ENCODE data around the gene UBE3C.
"Not testable (repeated sequence)": the region's sequence is repeated elsewhere in the genome, so short reads cannot be mapped to it uniquely, and the experiment has no call there.

The UBE3C gene

DNA sequence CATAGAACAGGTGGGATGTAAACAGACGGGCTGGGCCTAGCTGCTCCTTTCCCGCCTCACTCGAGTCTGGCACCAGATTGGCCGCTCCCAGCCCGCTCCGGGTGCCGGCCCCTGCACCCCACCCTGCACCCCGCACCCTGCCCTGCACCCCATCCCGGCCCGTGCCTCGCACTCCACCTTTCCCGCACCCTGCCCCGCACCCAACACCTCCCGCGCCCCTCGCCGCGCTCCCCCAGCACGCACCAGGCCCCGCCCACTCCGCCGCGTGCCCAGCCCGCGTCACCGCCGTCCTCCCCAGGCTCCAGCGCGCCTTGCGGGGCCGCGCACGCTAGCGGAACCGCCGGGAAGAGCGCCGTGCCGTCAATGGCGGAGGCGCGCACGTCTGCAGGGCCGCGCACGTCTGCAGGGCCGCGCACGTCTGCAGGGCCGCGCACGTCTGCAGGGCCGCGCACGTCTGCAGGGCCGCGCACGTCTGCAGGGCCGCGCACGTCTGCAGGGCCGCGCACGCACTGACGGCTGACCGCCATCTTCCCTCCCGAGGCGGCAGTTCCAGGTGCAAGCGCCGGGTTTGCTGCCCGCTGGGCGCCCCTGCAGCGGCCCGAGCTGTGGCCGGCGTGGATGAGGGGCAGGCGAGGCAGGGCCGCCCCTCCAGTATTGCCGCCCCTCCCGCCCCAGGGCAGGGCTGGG is at the start of gene UBE3C:
TSS of gene UBE3C (plus strand) at position 503 of the 687 bp plus-strand sequence. CDS start 347 bp downstream, outside the sequence.
- DNase-seq: peak; percentile 91

DNA sequence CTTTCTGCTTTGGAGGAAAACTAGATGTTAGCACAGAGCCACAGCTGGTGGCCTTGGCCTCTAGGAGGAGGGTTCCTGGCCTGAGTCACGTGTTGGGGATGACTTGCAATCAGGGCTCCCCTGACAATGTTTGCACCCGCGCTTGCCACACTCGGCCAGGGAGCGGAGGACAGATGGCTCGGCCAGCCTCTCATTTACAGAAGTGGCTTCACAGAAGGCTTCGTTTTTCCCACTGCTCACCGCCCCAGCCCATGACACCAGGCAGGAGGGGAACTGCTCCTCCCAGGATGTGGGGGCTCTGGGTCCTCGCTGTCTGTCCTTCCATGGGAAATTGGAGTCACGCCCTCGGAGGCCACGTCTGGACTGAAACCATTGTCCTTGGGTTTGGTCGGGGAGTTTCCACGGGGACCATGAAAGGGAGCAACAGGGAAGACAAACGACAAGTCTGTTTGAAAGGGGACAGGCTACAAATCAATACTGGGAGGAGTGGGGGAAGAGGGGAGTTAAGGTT is 49.6 kb upstream of the UBE3C start:
- DNase-seq: no peak

DNA sequence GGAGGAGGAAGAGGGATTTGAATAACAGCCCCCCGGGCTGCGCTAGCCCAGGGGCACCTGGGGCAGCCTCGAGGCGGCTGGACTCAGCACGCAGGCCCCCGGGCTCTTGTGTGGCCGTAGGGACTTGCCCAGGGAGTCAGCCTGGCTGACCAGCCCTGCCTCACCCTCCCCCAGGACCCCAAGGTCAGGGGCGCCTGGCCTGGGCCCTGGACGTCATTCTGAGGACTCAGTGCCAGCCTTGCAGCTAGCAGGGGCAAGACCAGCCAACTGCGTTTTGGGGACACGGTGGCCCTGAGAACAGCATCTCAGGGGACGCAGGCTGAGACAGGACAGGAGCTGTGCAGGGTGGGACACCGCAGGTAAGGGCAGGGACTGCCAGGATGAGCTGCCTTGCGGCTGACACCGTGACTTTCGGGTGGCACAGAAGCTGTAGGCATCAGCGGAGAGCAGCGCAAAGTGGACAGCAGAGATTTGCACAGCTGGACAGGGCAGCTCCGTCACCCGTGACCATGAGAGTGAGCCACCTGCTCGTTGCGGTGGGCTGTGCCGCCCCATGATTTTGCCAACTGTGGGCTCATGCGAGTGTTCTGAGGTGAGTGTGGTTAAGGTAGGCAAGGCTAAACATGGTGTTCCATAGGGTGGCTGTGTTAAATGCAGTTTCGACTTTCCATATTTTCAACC is 48.1 kb upstream of the UBE3C start:
- DNase-seq: no peak

DNA sequence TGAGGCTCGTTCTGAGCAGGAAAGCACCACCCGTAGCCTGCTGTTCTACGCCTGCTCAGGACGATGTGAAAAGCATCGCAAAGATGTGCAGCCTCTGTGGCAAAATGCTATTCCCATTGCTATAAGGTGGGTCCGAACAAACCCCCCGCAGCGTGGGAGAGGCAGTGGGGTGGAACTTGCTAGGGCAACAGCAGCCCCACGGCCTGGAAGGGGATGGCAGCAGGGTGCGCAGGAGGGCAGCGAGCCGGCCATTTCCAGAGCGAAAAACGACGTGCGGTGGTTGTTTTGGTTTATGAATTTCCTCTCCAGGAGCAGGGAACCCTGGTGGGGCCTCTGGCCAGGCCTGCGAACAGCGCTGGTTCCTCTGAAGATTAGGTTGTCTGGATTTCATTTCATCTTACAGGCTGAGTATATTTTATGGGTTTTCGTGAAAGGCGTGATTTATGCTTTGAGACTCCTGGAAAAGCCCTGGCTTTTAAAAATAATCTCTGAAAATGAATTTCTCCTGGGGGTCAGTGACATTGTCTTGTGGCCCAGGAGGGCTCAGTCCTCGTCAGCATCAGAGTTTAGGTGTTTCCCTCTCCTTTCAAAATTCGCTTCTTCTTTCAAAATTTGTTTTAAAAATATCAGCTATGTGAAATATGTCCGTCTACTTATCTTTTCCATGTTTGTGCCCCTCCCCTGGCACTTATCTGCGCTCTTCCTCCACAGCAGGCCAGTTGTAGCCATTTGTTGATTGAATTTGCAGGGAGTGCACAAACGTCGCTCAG is 42.3 kb upstream of the UBE3C start:
- no peak for DNase-seq

DNA sequence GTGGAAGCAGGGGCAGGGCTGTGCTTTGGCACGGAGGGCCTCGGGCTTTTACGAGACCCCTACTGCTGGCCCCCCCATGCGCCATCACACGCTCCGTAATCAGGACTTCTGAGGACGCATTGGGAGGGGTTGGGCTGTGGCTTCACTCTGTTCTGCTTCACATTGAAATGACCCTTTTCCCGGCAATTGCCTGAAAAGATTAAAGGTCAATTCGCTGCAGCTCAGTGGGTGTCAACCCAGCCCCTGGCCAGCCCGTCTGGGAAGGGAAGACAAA is 41.7 kb upstream of the UBE3C start:
- no peak for DNase-seq

DNA sequence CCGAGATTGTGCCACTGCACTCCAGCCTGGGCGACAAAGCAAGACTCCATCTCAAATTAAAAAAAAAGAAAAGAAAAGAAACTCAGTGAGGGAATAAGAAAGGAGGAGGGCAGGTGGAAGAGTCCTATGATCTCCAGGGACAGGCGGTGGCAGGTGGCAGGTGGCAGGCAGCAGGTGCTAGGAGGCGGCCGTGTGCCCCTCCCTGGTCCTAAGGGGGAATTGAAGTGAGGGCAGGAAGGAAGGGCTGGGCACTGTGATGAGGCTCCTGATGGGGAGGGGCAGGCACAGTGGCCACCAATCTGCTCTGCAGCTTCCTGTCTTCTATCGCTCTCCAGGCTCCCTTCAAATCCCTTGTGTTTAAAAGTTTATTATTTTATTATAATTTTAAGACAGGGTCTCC is 41.2 kb upstream of the UBE3C start:
- DNase-seq: peak; percentile 48

DNA sequence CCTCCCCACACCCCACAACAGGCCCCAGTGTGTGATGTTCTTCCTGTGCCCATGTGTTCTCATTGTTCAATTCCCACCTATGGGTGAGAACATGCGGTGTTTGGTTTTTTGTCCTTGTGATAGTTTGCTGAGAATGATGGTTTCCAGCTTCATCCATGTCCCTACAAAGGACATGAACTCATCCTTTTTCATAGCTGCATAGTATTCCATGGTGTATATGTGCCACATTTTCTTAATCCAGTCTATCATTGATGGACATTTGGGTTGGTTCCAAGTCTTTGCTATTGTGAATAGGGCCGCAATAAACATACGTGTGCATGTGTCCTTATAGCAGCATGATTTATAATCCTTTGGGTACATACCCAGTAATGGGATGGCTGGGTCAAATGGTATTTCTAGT is 38.7 kb upstream of the UBE3C start:
- DNase-seq: not testable (repeated sequence)

DNA sequence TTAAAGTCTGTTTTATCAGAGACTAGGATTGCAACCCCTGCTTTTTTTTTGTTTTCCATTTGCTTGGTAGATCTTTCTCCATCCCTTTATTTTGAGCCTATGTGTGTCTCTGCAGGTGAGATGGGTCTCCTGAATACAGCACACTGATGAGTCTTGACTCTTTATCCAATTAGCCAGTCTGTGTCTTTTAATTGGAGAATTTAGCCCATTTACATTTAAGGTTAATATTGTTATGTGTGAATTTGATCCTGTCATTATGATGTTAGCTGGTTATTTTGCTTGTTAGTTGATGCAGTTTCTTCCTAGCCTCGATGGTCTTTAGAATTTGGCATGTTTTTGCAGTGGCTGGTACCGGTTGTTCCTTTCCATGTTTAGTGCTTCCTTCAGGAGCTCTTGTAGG is 35.1 kb upstream of the UBE3C start:
- not testable (repeated sequence) for DNase-seq

DNA sequence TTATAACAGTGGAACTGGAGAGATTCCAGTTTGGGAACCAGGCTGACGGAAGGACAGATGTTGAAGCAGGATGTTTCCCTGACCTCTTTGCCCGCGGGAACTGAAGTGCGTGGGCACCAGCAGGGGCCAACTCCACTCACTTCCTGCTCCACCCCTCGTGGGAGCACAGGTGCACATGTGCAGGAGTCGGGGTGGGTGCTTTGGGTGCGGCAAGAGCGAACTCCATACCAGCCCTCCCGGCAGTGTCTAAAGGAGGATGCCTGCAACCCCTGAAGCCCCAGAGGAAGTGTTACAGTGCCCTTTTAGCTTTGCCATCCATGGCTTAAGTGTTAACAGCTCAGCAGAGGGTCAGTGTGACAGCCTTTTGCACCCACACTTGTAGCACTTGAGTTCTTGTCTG is 27.4 kb upstream of the UBE3C start:
- no peak for DNase-seq

DNA sequence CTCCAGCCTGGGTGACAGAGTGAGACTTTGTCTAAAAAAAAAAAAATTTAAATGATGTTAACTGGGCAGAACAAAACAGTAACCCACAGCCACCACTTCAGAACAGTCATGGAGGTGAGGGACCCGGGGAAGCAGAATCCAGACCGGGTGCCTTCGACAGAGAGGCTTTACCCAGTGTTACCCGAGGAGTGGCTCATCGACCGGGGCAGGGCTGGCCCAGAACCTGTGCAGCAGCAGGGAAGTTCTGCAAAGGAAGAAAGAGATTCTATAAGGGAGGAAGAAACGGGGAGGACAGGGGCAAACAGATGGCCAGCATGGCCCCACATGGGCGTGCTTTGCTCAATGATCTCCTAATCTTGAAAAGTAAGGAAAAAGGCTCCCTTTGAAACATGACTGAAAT is 26.0 kb upstream of the UBE3C start:
- no peak for DNase-seq

DNA sequence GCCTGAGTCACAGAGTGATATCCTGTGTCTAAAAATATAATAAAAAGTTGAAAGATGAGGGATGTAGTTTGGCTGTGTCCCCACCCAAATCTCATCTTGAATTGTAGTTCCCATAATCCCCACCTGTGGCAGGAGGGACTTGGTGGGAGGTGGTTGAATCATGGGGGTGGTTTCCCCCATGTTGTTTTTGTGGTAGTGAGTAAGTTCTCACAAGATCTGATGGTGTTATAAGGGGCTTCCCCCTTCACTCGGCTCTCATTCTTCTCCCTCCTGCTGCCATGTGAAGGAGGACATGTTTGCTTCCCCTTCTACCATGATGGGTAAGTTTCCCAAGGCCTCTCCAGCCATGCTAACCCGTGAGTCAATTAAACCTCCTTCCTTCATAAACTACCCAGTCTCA is 25.1 kb upstream of the UBE3C start:
- no peak for DNase-seq

DNA sequence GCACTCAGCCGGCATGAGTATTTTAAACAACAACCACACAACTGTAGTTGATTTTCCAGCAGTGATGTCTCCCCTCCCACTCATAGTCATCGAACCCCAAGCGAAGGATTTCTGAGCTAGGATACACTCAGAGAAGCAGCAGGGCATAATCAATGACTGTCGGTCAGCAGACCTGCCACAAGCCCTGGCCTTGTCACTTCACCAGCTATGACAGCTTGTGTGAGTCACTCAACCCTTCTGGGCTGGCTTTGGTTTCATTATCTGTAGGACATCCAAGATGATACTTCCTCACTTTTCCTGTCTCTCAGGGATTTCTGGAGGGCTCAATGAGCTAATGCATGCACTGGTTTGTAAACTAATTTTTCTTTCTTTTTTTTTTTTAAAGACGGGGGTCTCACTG is 22.0 kb upstream of the UBE3C start:
- DNase-seq: no peak

DNA sequence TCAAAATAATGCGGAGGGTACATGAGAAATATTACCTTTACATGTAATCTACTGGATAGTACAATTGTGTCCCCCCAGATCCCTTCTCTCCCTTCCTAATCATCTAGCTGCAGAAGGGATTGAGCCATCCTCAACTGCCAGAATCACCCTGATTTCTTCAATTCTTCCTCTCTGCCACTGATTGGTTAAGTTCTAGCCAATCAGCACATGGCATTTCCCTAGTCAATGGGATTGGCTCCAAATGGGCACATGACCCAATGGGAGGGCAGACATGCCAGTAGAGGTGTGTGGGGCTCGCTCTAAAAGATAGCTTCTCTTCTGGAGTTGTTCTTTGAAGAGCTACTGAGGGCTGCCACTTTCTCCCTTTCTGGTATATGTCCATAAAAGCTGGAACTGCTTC is 20.9 kb upstream of the UBE3C start:
- no peak for DNase-seq

DNA sequence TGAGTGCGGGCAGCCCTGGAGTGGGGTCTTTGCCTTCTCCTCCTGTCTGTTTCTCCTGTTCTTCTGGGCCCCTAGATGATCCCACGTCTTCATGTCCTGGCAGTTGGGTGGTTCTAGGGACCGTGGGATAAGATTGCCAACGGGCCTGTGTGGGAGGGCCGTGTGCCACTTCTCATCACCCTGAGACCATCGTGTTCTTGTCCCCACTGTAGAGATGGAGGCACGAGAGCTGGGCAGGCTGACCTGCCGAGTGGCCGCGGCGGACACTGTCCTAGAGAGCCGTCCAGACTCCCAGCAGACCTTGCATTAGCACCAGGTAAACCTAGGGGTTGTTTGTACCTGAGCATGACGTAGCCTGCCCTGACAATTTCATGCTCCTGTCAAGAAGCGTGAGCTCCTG is 18.5 kb upstream of the UBE3C start:
- DNase-seq: no peak

DNA sequence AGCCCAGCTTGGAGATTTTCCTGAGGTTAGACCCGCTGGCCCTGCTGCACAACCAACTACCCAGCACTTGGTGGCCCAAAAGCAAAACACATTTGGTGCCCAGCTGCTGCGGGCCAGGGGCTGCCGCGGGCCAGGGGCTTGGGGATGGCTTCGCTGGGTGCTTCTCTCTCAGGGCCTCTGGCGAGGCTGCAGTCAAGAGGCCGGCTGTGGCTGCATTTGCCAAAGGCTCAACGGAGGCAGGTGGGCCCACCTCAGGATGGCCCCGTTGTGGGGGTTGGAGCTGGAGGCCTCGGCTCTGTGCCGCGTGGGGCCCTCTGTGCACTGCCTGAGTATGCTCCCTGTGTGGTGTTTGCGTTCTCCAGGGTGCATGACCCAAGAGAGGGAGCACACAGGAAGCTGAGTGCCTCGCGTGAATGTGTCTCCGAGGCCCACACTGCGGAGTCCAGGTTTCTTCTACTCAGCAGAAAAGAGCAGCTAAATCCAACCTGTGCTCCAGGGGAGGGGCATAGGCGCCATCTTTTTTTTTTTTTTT is 17.5 kb upstream of the UBE3C start:
- DNase-seq: no peak

DNA sequence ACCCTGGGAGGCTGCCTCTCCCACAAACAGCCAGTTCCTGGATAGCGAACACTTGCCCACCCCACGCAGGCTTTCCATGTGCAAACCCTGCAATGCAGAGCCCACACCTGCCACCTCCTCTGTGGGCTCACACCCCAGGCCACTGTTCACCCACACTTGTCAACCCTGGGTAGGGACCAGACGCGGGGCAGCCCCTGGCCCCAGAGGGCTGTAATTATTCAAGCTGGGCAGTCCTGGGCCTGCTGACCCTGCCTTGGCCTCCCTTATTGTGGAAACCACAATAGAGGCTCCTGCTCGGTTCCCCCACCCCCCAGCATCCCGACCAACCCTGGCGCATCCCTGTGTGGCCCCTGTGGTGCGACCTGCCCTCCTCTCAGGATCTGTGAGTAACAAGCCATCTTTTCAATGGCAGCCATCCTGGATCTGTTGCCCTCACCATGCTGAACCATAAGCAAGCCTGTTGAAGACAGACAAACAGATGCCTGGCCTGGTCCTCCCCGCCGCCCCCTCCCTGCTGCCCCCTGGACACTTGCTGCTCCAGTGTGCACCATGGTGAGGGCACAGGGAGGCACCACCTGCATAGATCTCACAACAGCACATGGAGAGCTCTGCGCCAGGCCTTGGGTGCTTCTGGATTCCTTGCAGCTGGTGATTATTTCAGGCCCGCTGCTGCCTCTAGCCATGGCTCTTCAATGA is 15.8 kb upstream of the UBE3C start:
- DNase-seq: no peak

DNA sequence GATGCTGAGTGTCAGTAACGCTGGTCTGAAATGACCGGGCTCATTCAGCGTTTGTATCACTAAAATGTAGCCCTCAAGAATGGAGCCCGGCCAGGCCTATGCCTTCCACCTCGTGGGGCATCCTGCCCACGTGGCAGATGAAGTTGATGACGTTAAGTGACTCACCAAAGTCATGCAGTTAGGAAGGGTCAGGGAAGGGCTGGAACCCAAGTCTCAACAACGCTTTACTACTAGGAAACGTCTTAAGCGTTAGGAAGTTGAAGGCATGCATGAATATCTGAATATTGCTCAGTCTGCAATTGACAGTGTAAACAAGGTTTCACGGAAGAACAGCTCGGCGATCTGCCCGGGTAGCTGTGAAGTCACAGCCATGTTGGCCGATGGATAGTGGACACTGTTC is 14.0 kb upstream of the UBE3C start:
- no peak for DNase-seq

DNA sequence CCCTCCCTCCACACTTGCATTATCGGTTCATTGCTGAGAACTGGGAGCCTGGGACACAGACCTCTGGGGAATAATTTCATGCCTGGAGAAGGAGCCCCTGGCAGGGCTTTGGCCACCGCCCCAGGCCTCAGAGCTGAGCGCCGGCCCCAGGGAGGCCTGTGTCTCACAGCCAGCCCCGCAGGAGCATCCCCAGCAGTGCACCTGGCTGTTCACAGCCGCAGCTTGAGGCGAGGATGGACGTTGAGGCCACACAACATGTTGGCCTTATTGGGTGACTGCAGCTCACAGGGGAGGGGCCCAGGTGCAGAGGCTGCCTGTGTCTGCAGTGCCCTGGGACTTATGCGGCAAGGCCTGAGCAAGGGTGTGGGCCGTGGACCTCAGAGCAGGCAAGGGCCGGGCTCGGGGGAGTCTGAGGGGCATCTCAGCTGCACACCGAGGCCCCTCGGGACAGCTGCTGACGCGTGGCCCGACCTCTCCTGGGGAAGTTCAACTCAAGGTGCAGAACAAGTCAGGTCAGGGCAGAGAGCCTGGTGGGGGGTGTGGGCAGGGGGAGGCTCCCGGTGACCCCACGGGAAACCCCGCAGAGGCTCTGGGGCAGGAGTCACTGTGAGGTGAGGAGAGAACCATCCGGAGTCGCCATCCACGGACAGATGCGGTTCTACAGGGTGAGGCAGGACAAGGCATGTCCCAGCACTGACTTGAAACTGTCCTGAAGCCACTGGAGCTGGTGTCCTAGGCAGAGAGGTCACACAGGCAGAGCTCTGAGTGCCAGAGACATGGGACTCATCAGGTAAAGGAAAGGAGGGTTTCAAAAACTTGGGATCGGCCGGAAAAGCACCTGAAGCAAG is 13.1 kb upstream of the UBE3C start:
- no peak for DNase-seq

DNA sequence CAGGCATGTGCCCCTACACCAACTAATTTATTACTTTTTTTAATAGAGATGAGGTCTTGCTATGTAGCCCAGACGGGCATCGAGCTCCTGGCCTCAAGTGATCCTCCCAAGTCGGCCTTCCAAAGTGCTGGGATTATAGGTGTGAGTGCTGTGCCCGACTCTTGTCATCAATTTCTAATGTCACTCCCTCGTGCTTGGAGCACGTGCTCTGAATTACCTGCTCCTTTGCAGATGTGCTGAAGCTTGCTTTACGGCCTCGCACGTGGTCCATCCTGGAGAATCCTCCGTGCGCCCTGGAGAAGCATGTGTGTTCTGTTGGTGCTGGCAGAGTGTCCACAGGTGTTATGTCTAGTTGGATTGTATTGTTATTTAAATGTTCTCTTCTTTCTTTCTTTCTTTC is 11.8 kb upstream of the UBE3C start:
- DNase-seq: no peak

DNA sequence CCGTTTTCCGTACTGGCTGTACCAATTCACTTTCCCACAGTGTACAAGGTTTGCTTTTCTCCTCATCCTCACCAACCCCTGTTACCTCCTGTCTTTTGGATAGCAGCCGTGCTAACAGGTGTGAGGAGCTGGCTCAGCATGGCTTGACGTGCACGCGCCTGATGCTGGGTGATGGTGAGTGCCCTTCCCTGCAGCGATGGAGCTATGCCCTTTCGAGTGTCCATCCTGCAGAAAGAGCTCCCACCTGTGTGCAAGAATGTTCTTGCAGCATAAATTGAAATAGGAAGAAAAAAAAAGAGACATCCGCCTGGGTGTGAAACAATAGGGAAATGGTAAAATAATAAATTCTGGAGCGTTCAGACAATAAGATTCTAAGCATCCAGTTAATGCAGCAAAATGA is 9.5 kb upstream of the UBE3C start:
- DNase-seq: no peak

DNA sequence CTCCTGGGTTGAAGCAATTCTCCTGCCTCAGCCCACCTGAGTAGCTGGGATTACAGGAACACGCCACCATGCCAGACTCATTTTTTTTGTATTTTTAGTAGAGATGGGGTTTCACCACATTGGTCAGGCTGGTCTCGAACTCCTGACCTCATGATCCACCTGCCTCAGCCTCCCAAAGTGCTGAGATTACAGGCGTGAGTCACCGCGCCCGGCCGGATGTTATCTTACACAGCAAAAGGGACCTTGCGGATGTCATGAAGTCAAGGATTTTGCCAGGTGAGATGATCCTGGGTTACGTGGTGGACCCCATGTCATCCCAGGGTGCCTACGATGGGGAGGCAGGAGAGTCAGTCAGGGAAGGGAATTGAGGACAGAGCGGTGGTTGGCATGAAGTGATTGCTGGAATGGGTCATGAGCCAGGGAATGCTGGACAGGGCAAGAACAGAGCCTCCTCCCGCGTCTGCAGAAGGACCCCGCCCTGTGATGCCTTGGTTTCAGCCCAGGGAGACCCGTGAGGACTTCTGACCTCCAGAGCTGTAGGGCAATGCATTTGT is 8.7 kb upstream of the UBE3C start:
- no peak for DNase-seq

DNA sequence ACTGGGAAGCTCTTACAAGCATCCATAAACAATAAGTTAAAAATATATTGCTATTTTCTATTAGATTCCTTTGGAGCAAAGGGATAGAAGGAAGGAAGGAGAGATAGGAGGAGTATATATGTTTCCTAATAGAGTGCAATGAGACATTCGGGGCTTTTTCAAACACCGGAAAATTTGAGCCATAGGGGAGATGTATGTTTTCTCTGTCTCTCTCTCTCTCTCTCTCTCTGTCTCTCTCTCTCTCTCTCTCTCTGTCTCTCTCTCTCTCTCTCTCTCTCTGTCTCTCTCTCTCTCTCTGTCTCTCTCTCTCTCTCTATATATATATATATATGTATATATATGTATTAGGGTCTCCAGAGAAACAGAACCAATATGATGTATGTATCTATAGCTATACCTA is 7.9 kb upstream of the UBE3C start:
- DNase-seq: not testable (repeated sequence)

All from NCI-H1105 treated with DMSO at 0.1 percent for 48 hours (cell line).